ENCODE measurements around the gene CDC42BPG. TPM values are rescaled to one million over a fixed set of nuclear protein-coding genes. Genes with fewer than 3 reads are reported as not detected.

Gene CDC42BPG
- total and polyA plus RNA-seq, 2 of the 8 experiments (the other 6 are each of a cell fraction or from before 2014, with no cell fraction given), result 3.7 to 10.6 TPM

GRCh38 chr11:64838600-64839334 lies 5.7 kb downstream of the CDC42BPG start:
- Histone ChIP-seq H3K4me1 (replicated peaks in 1 of 4; ENCODE audit: control insufficient read depth in 3 of 4, insufficient read depth in 4 of 4, low read length in 3 of 4) (peaks cover 0 to 23% (median 20%) of the 10 kb centered on the region in 4 experiments; a peak in 6 of 7 replicates), H3K4ac (replicated peaks; ENCODE audit: insufficient read length, low read depth, low read length) (no peak overlapping the region), H3K79me2 (ENCODE audit: control insufficient read depth in 1 of 2, insufficient read depth in 2 of 2, low read length in 2 of 2) (peaks cover 0 to under 1% of the 10 kb centered on the region in 2 experiments; a peak in 1 of 4 replicates), H4K8ac (ENCODE audit: extremely low read depth, insufficient read depth, low read length) (no peak overlapping the region), H3K4me3 (ENCODE audit: extremely low read depth in 1 of 4, insufficient read depth in 2 of 4, low read depth in 3 of 4, low read length in 4 of 4) (no peak overlapping the region), H2BK15ac (ENCODE audit: low read length) (no peak overlapping the region), H3K79me1 (ENCODE audit: low read depth, low read length) (no peaks in the 10 kb centered on the region), H4K91ac (replicated peaks; ENCODE audit: insufficient read length, low read length) (no peak overlapping the region), H3K36me3 (ENCODE audit: control insufficient read depth in 2 of 4, insufficient read depth in 4 of 4, low read length in 3 of 4) (peaks cover 6 to 20% (median 12%) of the 10 kb centered on the region in 4 experiments; a peak in 4 of 8 replicates), H3K56ac (replicated peaks; ENCODE audit: insufficient read length, low read depth, low read length) (no peak overlapping the region), H3K4me2 (ENCODE audit: insufficient read depth in 1 of 2, low read depth in 2 of 2, low read length in 2 of 2) (no peak overlapping the region), H3K23me2 (ENCODE audit: low read depth, low read length) (peaks cover 5% of the 10 kb centered on the region), H2BK5ac (ENCODE audit: low read depth, low read length) (no peak overlapping the region), H2BK12ac (ENCODE audit: low read depth, low read length) (no peak overlapping the region), H3K9ac (replicated peaks in 1 of 4; ENCODE audit: extremely low read depth in 1 of 4, low read depth in 3 of 4, low read length in 3 of 4) (no peak overlapping the region), H2BK120ac (replicated peaks; ENCODE audit: low read depth, low read length) (no peak overlapping the region), H3K27ac (ENCODE audit: low read depth, low read length) (no peak overlapping the region), H3K9me3 (ENCODE audit: insufficient read depth in 2 of 2, low read depth in 1 of 2, low read length in 1 of 2) (no peaks in the 10 kb centered on the region), H2BK20ac (ENCODE audit: low read length) (no peak overlapping the region), H3K18ac (ENCODE audit: extremely low read depth, low read length) (no peak overlapping the region), H2AK5ac (ENCODE audit: low read depth, low read length) (no peak overlapping the region), H2AFZ (ENCODE audit: low read length) (no peak overlapping the region), H4K20me1 (replicated peaks in 1 of 2; ENCODE audit: control insufficient read depth in 1 of 2, insufficient read depth in 2 of 2, low read length in 2 of 2) (peaks cover 2 to 5% of the 10 kb centered on the region in 2 experiments), H3K23ac (ENCODE audit: insufficient read length) (no peak overlapping the region), H4K5ac (ENCODE audit: insufficient read length, low read depth, low read length) (no peak overlapping the region), H3K14ac (ENCODE audit: insufficient read length) (no peak overlapping the region), H3K27me3 (replicated peaks in 1 of 4; ENCODE audit: control insufficient read depth in 3 of 4, extremely low read depth in 1 of 4, insufficient read depth in 3 of 4, low read length in 3 of 4) (no peaks in the 10 kb centered on the region)
- POLR2A ChIA-PET (ENCODE audit: partially characterized antibody), result interaction anchor here (0.6 to 1.7 kb wide), 2 partner anchors 17 to 74 kb away, joined by 3 to 4 read pairs; no protein-coding TSS in a partner anchor
- no peak for DNase-seq (ENCODE audit: low read depth in 1 of 2, low spot score in 2 of 2)
- no peak for FAIRE-seq
- WGBS, 2 experiments (ENCODE audit: extremely low coverage in 1 of 2, insufficient coverage in 1 of 2, insufficient read length in 1 of 2, insufficient replicate concordance in 2 of 2, low coverage in 1 of 2, low lambda C conversion rate in 2 of 2, missing lambda C conversion rate in 1 of 2), result 89% methylated on average over 25 of the region's 28 CpGs; no CpG with 5 or more reads in 1 of the 2 experiments
- CTCF ChIA-PET (ENCODE audit: partially characterized antibody), result interaction anchor here (0.6 to 32.3 kb wide), 3 partner anchors 10 to 224 kb away, joined by 3 to 1058 read pairs (median 12); partner anchors contain the start of gene EHD1
- TF ChIP-seq CHD2 (IDR thresholded peaks at IDR 0.05; ENCODE audit: low read length) (no peak), SIRT6 (IDR thresholded peaks at IDR 0.05; ENCODE audit: low read length) (no peak), E2F6 (IDR thresholded peaks at IDR 0.05) (no peak), SIX5 (IDR thresholded peaks at IDR 0.05; ENCODE audit: low read depth, low read length) (no peak), GABPA (IDR thresholded peaks at IDR 0.05; ENCODE audit: borderline replicate concordance, insufficient read depth, low read length) (no peak), KDM4A (IDR thresholded peaks at IDR 0.05; ENCODE audit: low read depth, low read length, severe bottlenecking) (no peak), BRCA1 (IDR thresholded peaks at IDR 0.05; ENCODE audit: low read depth, low read length) (no peak), USF2 (IDR thresholded peaks at IDR 0.05; ENCODE audit: low read length) (no peak), RAD21 (IDR thresholded peaks at IDR 0.05 in 1 of 2, conservative IDR thresholded peaks at IDR 0.05 in 1 of 2; ENCODE audit: low read depth in 2 of 2, low read length in 2 of 2) (no peak), TAF1 (IDR thresholded peaks at IDR 0.05; ENCODE audit: low read depth, low read length) (no peak), CBX5 (IDR thresholded peaks at IDR 0.05; ENCODE audit: low read depth, low read length) (no peak)
